HT1080 (cell line): ENCODE results near the gene SLC16A7. TPM values are rescaled to one million over a fixed set of nuclear protein-coding genes. Genes with fewer than 3 reads are reported as not detected.

ENCODE experiments used
- DNase-seq: peaks from one replicate; pipeline ENCODE4 v3.0.0-alpha.2; 2015; ENCODE audit warnings: low read depth
- total RNA-seq: library from RNA; depleted of rRNA; stranded (reverse); fragments of >200 nt; shearing (Covaris generic); gene quantifications from 2 replicates; pipeline ENCODE4 v1.2.3, GENCODE V29; 2014

SLC16A7 gene
- total RNA-seq, 1 experiment from 2014 or later: not detected

GRCh38 chr12:59620326-59620725, 24.5 kb downstream of the SLC16A7 start:
- DNase-seq: no peak

- no peak for DNase-seq
Measured at GRCh38 chr12:59624732-59625460, 29.1 kb downstream of the SLC16A7 start.

GRCh38 chr12:59626382-59626781, 30.6 kb downstream of the SLC16A7 start:
- peak; percentile 10 for DNase-seq

- DNase-seq: no peak
Measured at GRCh38 chr12:59627582-59627981, 31.8 kb downstream of the SLC16A7 start.

DNA sequence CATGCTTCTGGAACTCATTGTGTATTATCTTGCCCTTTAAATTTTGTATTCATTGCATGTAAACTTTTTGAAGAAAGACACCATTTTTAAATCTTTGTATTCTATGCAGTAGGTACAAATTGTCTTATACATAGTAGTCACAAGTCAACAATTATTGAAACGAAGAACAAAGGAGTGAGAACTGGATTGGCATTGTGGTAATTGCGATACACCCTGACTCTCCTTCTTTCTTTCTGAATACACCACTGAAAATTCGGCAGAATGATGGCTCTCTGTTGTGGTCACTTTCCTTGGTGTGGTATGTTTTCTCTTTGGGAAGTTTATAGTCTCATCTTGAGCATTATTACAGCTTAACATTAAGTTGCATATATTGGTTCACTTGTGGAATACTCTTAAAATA, 34.1 kb downstream of the SLC16A7 start:
- DNase-seq: no peak

- no peak for DNase-seq
Measured at GRCh38 chr12:59632408-59632807, 36.6 kb downstream of the SLC16A7 start.

DNA sequence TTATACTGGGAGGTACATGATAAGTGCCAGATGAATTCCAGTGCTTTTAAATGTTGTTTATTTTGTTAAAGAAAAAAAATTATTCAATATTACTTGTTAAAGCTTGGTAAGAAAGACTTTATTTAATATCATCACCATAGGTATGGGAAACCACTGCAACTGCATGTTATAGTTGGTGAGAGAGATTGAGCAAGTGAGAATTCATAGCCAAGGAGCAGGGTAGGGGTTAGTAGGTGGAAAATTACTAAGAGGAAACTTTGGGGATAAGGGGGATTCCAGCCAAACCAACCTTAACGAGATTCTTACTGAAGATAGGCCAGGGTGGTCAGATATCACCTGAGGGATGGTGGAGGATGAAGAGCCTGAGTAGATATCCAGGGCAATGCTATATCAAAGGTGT, 38.4 kb downstream of the SLC16A7 start:
- no peak for DNase-seq

DNA sequence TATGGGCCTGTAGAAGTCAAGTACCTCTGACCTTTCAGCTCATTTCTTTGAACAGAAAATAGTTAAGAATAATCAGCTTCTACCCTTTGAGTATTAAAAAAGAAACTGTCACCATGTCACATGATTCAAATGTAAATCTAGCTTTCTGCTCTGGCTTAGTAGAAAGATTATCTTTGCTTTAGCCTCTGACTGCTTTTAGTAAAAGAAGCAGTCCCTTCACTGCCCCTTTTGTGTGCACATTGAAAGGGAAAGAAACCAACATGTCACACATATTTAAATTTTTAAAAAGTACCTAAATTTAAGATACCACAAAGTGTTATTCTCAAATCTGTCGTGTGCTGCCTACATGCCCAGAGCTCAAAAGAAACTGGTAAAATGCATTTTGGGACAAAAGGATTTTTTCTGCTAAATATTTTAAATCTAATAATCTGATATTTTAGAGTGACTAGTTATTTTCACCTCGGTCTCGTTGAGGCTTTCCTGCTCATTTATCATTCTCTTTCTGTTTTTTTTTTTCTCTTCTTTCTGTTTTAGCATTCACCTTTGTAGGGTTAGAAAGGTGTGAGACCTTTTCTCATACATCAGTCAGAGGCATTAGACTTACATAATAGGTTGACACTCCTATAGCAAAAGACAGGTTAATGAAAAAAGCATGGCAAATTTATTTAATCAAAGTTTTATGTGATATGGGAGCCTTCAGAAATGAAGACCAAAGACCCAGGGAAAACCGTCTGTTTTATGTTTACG, 41.3 kb downstream of the SLC16A7 start:
- no peak for DNase-seq

DNA sequence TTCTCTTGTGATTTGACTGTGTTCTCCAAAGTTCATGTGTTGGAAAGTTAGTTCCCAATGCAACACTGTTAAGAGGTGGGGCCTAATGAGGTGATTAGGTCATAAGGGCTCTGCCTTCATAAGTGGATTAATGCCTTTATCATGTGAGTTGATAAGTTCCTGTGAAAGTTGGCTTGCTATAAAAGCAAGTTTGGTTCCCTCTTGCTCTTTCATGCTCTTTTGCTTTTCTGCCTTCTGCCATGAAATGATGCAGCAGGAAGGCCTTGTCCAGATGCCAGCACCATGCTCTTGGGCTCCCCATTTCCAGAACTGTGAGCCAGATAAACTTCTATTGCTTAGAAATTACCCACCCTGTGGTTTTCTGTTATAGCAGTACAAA, 41.9 kb downstream of the SLC16A7 start:
- no peak for DNase-seq

GRCh38 chr12:59643550-59643949, 47.7 kb downstream of the SLC16A7 start:
- DNase-seq: no peak

- no peak for DNase-seq
Measured at GRCh38 chr12:59645242-59645641, 49.4 kb downstream of the SLC16A7 start.

- DNase-seq: no peak
Measured at GRCh38 chr12:59646636-59647035, 50.8 kb downstream of the SLC16A7 start.

DNA sequence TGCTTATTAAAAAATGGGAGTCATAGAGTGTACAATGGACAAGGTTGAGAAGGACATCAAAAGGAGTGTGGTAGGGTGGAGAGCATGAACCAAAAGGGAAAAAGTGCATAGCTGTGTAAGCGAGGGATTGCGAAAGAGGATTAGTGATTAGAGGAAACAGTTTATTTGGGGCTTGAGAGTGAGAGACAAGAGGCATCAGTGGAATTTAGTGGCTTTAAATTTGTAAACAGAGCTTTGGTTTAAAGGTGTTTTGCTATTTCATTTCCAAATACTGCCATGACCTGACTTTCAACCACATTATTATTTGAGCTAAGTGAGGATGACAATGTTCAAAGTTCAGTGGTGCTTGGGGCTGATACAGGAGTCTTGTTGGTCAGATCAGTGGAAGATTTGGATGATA, 53.4 kb downstream of the SLC16A7 start:
- no peak for DNase-seq

DNA sequence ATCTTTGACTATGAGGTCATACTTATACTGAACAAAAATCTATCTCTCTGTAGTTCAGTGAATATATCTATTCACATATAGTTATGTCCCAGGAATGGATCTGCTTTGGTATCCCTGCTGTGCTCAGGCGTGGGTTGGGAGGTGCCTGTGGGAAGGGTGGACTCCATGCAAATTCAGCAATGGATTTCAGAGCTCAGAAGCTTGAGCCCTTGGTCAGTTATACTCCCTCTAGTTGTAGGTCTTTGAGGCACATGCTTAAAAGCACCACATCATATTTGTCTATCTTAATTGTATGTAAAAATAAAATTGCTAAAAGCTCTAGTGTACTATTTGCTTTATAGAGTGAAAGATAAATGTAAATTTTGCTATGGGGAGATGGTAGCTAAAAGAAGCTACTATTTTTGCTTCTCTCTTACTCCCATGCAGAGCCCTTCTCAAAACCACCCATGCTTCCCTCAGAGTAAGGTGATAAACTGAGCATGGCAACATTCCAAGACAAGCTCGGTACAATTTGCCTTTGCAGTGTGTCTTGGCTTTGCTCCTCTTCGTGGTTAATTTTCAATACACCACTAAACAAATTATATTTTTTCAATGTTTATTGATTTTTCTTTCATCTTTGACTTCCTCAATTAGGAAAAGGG, 54.9 kb downstream of the SLC16A7 start:
- DNase-seq: no peak

- peak; percentile 2 for DNase-seq
Measured at GRCh38 chr12:59651229-59651920, 55.5 kb downstream of the SLC16A7 start.

DNA sequence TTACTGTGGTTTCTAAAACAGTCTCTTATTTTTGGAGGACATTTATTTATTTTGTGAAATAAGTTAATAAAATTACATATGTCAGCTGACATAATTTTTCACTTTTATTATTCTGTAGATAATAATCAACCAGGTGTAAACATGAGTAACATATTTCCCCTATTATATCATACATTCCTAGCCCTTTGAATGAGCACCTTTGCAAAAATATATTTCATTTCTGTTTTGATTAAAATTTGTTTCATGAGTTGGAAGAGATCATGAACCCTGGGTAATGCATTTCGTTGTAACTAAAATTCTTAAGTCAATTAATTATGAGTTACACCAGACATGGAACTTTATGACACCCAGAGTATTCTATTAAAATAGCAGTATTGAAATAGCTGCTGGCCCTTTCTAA, 56.3 kb downstream of the SLC16A7 start:
- DNase-seq: no peak

- DNase-seq: no peak
Measured at GRCh38 chr12:59654061-59654460, 58.2 kb downstream of the SLC16A7 start.

DNA sequence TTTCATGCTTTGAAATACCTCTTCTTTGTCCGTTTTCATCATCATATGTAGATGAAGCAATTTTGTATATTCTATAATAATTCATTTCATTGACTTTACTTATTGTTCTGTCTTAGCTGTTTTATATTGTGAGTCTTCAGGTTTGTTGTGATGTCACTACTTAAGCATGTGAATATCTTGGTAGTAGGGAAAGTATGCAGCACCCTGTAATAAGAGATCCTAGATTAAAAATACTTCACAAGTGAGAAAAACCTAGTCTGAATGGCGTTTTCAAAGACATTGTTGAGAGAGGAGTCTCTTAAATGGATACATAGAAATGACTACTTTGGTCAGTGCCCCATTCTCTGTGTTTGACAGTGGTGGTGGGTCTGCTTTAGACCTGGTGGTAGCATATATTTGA, 61.4 kb downstream of the SLC16A7 start:
- DNase-seq: no peak

DNA sequence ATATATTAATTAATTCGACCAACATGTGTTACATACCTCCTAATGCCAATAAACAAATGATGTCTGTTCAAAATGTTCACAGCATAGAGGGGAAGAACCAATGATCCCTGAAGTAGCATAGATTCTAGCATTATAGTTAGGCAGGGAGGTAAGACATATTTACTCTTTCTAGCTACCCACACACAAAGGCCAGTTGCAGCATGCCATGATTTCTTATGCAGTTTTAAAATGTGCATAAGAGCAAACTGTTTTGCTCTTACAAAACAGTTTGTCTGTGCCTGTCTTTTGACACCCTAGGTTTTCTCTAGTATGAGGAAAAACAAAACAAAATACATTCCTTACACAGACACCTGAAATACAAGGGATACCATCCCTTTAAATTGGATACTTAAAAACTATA, 61.9 kb downstream of the SLC16A7 start:
- DNase-seq: no peak

DNA sequence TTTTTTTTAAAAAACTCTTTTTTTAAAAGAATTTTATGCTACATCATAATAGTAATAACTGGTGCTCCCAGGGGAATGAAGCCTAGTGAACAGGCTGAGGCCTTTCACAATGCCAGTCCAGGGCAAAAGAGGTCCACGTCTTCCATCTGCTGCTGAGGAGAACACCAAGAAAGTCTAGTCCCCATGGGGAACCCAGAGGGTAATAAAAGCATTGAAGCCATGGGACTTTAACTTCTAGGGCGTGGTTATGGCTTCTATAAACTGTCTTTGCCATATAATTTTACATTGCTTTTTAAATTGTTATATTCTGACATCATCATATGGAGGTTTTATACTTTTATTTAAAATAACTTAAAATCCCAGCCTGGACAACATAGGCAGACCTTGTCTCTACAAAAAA, 64.3 kb downstream of the SLC16A7 start:
- DNase-seq: no peak

DNA sequence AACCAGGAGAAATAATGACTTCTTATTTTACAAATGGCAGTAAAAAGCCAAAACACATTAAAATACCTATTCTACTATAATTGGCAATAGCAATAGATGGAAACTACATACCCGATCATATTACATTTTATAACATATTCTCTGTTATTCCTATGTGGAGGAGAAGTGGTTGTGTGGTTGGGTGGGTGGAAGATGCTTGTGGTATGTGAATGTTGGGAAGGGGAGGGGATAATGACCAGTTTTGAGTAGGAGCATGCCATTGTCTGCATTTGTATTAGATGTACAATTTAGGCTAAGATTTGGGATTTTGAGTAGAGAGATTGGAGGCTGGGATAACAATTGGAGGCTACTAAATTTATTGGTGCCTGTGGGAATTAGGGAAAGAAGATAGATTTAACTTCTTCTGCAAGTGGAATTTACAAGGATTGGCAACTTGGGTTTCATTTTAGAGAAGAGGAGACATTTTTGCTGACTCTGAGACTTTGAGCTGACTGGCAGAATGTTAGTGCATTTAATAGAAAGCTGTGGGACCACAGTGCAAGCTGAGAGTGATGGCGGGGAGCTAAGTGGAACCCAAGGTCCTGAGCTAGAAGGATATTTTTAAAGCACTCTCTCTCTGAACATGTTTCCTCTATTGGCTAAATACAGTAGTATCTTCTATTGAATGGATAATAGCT, 65.2 kb downstream of the SLC16A7 start:
- no peak for DNase-seq
